ENCODE results near the gene NUDT8. TPM values are rescaled to one million over a fixed set of nuclear protein-coding genes. Genes with fewer than 3 reads are reported as not detected.

Gene NUDT8
- total RNA-seq, 1 experiment from 2014 or later, result 6.9 TPM

GRCh38 chr11:67642173-67643120 lies 12.7 kb upstream of the NUDT8 start:
- H3K27ac Mint-ChIP-seq (ENCODE audit: low read depth, unreplicated experiment), result no peak overlapping the region
- POLR2A ChIA-PET, result interaction anchor here (0.6 to 0.7 kb wide), 2 partner anchors 163 to 289 kb away, joined by 3 read pairs; no protein-coding TSS in a partner anchor
- no peaks in the 10 kb centered on the region for H3K4me1 Mint-ChIP-seq (ENCODE audit: insufficient read depth, unreplicated experiment)
- H3K27me3 Mint-ChIP-seq (ENCODE audit: insufficient read depth, unreplicated experiment), result no peaks in the 10 kb centered on the region
- no peaks in the 10 kb centered on the region for H3K9me3 Mint-ChIP-seq (ENCODE audit: unreplicated experiment)
- H3K36me3 Mint-ChIP-seq (ENCODE audit: insufficient read depth, unreplicated experiment), result no peaks in the 10 kb centered on the region
- no peak for TF ChIP-seq CTCF (IDR thresholded peaks at IDR 0.05; ENCODE audit: unreplicated experiment)
- DNase-seq (ENCODE audit: unreplicated experiment), result no peak
- no peak overlapping the region for H3K4me3 Mint-ChIP-seq (ENCODE audit: unreplicated experiment)
- CTCF ChIA-PET, result interaction anchor here (2.4 kb wide), 1 partner anchor 17 kb away, joined by 11 read pairs; no protein-coding TSS in a partner anchor
- intact Hi-C loops (cut with micrococcal nuclease), result no loop called here
- BruUV-seq (replicated peaks), result no TSS peak

- POLR2A ChIA-PET, result interaction anchor here (0.7 kb wide), 1 partner anchor 288 kb away, joined by 3 read pairs; no protein-coding TSS in a partner anchor
- BruUV-seq (replicated peaks), result no TSS peak
- intact Hi-C loops (cut with micrococcal nuclease), result no loop called here
- no peak for DNase-seq (ENCODE audit: unreplicated experiment)
- no peaks in the 10 kb centered on the region for H3K9me3 Mint-ChIP-seq (ENCODE audit: unreplicated experiment)
- no peak for TF ChIP-seq CTCF (IDR thresholded peaks at IDR 0.05; ENCODE audit: unreplicated experiment)
- H3K4me1 Mint-ChIP-seq (ENCODE audit: insufficient read depth, unreplicated experiment), result no peaks in the 10 kb centered on the region
- CTCF ChIA-PET, result interaction anchor here (2.4 kb wide), 1 partner anchor 17 kb away, joined by 11 read pairs; no protein-coding TSS in a partner anchor
- H3K27ac Mint-ChIP-seq (ENCODE audit: low read depth, unreplicated experiment), result no peak overlapping the region
- H3K36me3 Mint-ChIP-seq (ENCODE audit: insufficient read depth, unreplicated experiment), result no peaks in the 10 kb centered on the region
- H3K4me3 Mint-ChIP-seq (ENCODE audit: unreplicated experiment), result no peak overlapping the region
- no peaks in the 10 kb centered on the region for H3K27me3 Mint-ChIP-seq (ENCODE audit: insufficient read depth, unreplicated experiment)
Observed at GRCh38 chr11:67641338-67642172, 11.8 kb upstream of the NUDT8 start.

GRCh38 chr11:67640758-67641337 lies 11.1 kb upstream of the NUDT8 start:
- Mint-ChIP-seq H3K4me1 (ENCODE audit: insufficient read depth, unreplicated experiment) (no peaks in the 10 kb centered on the region), H3K36me3 (ENCODE audit: insufficient read depth, unreplicated experiment) (no peaks in the 10 kb centered on the region), H3K4me3 (ENCODE audit: unreplicated experiment) (no peak overlapping the region), H3K27me3 (ENCODE audit: insufficient read depth, unreplicated experiment) (no peaks in the 10 kb centered on the region), H3K27ac (ENCODE audit: low read depth, unreplicated experiment) (no peak overlapping the region), H3K9me3 (ENCODE audit: unreplicated experiment) (no peaks in the 10 kb centered on the region)
- TF ChIP-seq CTCF (IDR thresholded peaks at IDR 0.05; ENCODE audit: unreplicated experiment), result no peak
- no TSS peak for BruUV-seq (replicated peaks)
- no peak for DNase-seq (ENCODE audit: unreplicated experiment)
- CTCF ChIA-PET, result interaction anchor here (0.5 kb wide), 1 partner anchor 246 kb away, joined by 3 read pairs; no protein-coding TSS in a partner anchor
- intact Hi-C loops (cut with micrococcal nuclease), result loop anchor here (1.0 kb wide), 1 partner anchor 18 kb away; no protein-coding TSS in a partner anchor
- POLR2A ChIA-PET, result no interaction called here
